Keratinocyte (primary cell): ENCODE data around the gene MDH1B.

Source experiments
- EZH2 ChIP-seq: IDR thresholded peaks from one replicate; pipeline ENCODE4 v1.6.1; 2012; ENCODE audit warnings: inconsistent platforms, mild to moderate bottlenecking, low read length, moderate library complexity
- TF ChIP-seq, protein P1 (sequence below), 3 experiments: IDR thresholded peaks in 1 of 3; conservative IDR thresholded peaks in 1 of 3; optimal IDR thresholded peaks in 1 of 3; 2 replicates in 2 of 3; 3 replicates in 1 of 3; pipeline versions ENCODE3 to v1.5.1; 2011; ENCODE audit warnings: low read length in 3 of 3, mild to moderate bottlenecking in 3 of 3, moderate library complexity in 2 of 3, control low read depth in 1 of 3, inconsistent platforms in 1 of 3; ENCODE audit not compliant: insufficient read depth in 2 of 3; ENCODE audit errors: extremely low read depth in 1 of 3

DNA sequence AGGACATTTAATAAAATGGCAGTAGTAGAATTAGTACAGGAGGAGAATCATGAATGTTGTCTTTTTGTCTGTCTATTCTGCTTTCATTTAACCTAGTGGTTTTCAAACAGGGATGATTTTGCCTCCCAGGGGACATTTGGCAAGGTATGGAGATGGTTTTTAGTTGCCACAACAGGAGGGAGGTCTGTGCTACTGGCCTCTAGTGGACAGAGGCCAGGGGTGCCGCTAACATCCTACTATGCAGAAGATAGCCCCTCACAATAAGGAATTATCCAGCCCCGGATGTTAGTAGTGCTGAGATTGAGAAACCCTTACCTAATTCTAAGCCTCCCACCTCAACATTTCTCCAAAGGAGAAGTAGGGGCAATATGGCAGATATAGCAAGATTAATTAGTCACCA lies 18.6 kb upstream of the MDH1B start:
- TF ChIP-seq, protein P1, sequence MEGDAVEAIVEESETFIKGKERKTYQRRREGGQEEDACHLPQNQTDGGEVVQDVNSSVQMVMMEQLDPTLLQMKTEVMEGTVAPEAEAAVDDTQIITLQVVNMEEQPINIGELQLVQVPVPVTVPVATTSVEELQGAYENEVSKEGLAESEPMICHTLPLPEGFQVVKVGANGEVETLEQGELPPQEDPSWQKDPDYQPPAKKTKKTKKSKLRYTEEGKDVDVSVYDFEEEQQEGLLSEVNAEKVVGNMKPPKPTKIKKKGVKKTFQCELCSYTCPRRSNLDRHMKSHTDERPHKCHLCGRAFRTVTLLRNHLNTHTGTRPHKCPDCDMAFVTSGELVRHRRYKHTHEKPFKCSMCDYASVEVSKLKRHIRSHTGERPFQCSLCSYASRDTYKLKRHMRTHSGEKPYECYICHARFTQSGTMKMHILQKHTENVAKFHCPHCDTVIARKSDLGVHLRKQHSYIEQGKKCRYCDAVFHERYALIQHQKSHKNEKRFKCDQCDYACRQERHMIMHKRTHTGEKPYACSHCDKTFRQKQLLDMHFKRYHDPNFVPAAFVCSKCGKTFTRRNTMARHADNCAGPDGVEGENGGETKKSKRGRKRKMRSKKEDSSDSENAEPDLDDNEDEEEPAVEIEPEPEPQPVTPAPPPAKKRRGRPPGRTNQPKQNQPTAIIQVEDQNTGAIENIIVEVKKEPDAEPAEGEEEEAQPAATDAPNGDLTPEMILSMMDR (optimal IDR thresholded peaks at IDR 0.05 in 1 of 3, IDR thresholded peaks at IDR 0.05 in 1 of 3, conservative IDR thresholded peaks at IDR 0.05 in 1 of 3; ENCODE audit: extremely low read depth in 1 of 3, insufficient read depth in 2 of 3, low read length in 3 of 3), result peak; percentile 55 to 66 (median 62)
- TF ChIP-seq EZH2, result no peak
